Sigmoid colon (tissue), 4 donors: Measurements from ENCODE around the gene UNC5C.

Experiments
- CTCF ChIP-seq, 4 experiments: fragments of 450-650 bp in 3 of 4; fragments of 200-600 bp in 1 of 4; IDR thresholded peaks; one replicate each; pipeline ENCODE4 v1.5.1; 2016 to 2019; ENCODE audit warnings: antibody characterized with exemption in 4 of 4, mild to moderate bottlenecking in 3 of 4, moderate library complexity in 2 of 4
- EP300 ChIP-seq, 4 donors: sonication (generic); formaldehyde crosslinking; IDR thresholded peaks; one replicate each; pipeline ENCODE4 v1.6.1; 2017; ENCODE audit warnings: antibody characterized with exemption in 4 of 4
- POLR2A ChIP-seq, 2 donors: fragments of 450-650 bp; IDR thresholded peaks; one replicate each; pipeline ENCODE4 v1.6.1; 2016; ENCODE audit warnings: antibody characterized with exemption in 2 of 2, mild to moderate bottlenecking in 2 of 2, moderate library complexity in 2 of 2
- POLR2AphosphoS5 ChIP-seq, 4 donors: sonication (generic); formaldehyde crosslinking; IDR thresholded peaks; one replicate each; pipeline ENCODE4 v1.6.1; 2017; ENCODE audit warnings: antibody characterized with exemption in 4 of 4

GRCh38 chr4:95445251-95445650 is 103.5 kb downstream of the UNC5C start:
- TF ChIP-seq CTCF (IDR thresholded peaks at IDR 0.05) (no peak), POLR2A (IDR thresholded peaks at IDR 0.05) (no peak), POLR2AphosphoS5 (IDR thresholded peaks at IDR 0.05) (no peak), EP300 (IDR thresholded peaks at IDR 0.05) (no peak)
